ENCODE results near the gene MED25. TPM values are rescaled to one million over a fixed set of nuclear protein-coding genes. Genes with fewer than 3 reads are reported as not detected.

The MED25 gene
- polyA plus RNA-seq, 3 donors, result 13.9 to 52.9 (median 18.5) TPM

DNA sequence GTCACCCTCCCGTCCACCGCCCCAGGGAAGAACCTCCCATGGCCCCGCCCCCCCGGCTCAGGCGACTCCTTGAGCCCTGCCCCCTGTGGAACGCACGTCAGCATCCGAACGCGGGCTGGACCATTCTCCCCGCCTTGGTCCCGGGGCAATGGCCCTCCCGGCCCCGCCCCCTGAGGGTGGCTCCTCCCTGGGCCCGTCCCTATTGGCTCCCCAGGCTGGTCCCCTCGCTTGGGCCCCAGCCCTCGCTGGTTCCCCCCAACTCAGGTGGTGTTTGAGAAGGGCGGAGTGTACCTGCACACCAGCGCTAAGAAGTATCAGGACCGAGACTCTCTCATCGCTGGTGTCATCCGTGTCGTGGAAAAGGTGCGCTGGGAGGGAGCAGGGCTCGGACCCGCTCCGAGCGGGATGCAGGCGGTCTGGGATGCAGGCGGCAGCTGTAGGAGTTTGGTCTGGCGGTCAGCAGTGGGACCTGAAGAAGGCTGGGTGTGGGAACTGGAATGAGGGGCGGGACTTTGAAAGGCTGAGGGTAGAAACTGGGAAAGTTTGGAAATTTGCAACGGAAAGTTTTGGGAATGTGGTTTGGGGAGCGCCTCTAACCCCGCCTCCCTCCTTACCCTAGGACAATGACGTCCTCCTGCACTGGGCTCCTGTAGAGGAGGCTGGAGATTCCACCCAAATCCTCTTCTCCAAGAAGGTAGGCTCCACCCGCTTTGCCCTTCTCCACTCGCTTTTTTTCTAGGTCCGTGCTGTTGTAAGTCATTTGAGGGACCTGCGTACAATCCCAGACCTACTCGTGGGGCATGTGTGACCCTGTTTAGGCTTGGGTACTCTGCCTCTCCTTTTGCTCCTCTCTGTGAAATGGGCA, 60.0 kb downstream of the MED25 start:
- intact Hi-C loops (cut with micrococcal nuclease), result loop anchor here (2.0 to 5.0 kb wide), 5 partner anchors 51 to 237 kb away; partner anchors contain the start of genes ATF5 (in 1 of the 2), FUZ (in 1 of the 2), NUP62 (in 1 of the 2) and PRMT1 (in 1 of the 2)
- Histone ChIP-seq H3K4me2 (replicated peaks; ENCODE audit: extremely low read depth, low read length, poor library complexity, severe bottlenecking) (peak overlapping the region; percentile 98), H3K27ac (ENCODE audit: low read depth in 1 of 2, low read length in 2 of 2) (peak overlapping the region; percentile 90 to 95), H3K9me3 (replicated peaks in 1 of 2; ENCODE audit: control insufficient read depth in 1 of 2, insufficient read depth in 1 of 2, low read length in 2 of 2) (no peaks in the 10 kb centered on the region), H4K20me1 (ENCODE audit: insufficient read depth, low read length) (peaks cover 39% of the 10 kb centered on the region), H2AFZ (ENCODE audit: insufficient read depth, low read depth, low read length, poor library complexity, severe bottlenecking) (peak overlapping the region; percentile 87), H3K4me1 (ENCODE audit: control insufficient read depth in 1 of 2, insufficient read depth in 2 of 2, low read length in 2 of 2) (peaks cover 25 to 28% of the 10 kb centered on the region in 2 donors), H3K9ac (ENCODE audit: insufficient read depth, low read length, poor library complexity, severe bottlenecking) (peak overlapping the region; percentile 89), H3K4me3 (replicated peaks in 1 of 3; ENCODE audit: low read depth in 2 of 3, low read length in 3 of 3) (peak overlapping the region; percentile 60 to 94 (median 88)), H3K27me3 (ENCODE audit: control insufficient read depth in 2 of 2, insufficient read depth in 2 of 2, low read length in 2 of 2) (no peaks in the 10 kb centered on the region), H3K36me3 (replicated peaks in 1 of 2; ENCODE audit: control insufficient read depth in 1 of 2, insufficient read depth in 2 of 2, low read length in 2 of 2) (peaks cover 32 to 38% of the 10 kb centered on the region in 2 donors), H3K79me2 (ENCODE audit: insufficient read depth, low read length) (peaks cover 37% of the 10 kb centered on the region)
- H3K9me3 Mint-ChIP-seq, result peaks cover 0 to 3% (median 0%) of the 10 kb centered on the region in 7 donors
- 5% methylated on average over 31 of the region's 41 CpGs for WGBS (ENCODE audit: insufficient coverage)
- DNase-seq, result peak; percentile 95 to 98 (median 97)
- peaks cover 47 to 56% of the 10 kb centered on the region in 2 donors for H3K36me3 Mint-ChIP-seq
- H3K4me3 Mint-ChIP-seq, result no peak overlapping the region
- H3K27ac Mint-ChIP-seq, result no peak overlapping the region
- TF ChIP-seq CTCF (IDR thresholded peaks at IDR 0.05), result no peak
- peaks cover 25% of the 10 kb centered on the region for H3K4me1 Mint-ChIP-seq
- peaks cover 0 to 2% (median 0%) of the 10 kb centered on the region in 3 donors for H3K27me3 Mint-ChIP-seq (ENCODE audit: low read depth in 3 of 3)

DNA sequence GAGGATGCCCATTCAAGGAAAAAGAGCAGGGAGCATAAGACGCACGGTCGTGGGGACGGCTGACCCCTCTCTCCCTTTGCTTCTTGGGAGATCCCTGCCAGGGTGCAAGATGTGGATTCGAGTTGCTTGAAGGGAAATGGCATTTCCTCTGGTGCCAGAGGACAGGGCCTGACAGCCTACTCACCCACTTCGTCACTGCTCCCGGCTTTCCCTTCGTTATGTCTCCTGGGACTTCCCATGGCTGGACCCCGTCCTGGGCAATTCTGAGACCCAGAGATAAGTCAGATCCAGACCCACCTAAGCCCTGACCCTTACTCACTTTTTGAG, 60.6 kb downstream of the MED25 start:
- TF ChIP-seq CTCF (IDR thresholded peaks at IDR 0.05), result no peak
- no peak overlapping the region for H2AFZ ChIP-seq (ENCODE audit: insufficient read depth, low read depth, low read length, poor library complexity, severe bottlenecking)
- no peak overlapping the region for H3K4me3 Mint-ChIP-seq

More for the DNA sequence above, 60.6 kb downstream of the MED25 start:
- WGBS (ENCODE audit: insufficient coverage), result 90% methylated on average over 5 of the region's 9 CpGs
- peaks cover 0 to 4% (median 0%) of the 10 kb centered on the region in 3 donors for H3K27me3 Mint-ChIP-seq (ENCODE audit: low read depth in 3 of 3)
- Histone ChIP-seq H4K20me1 (ENCODE audit: insufficient read depth, low read length) (peaks cover 41% of the 10 kb centered on the region), H3K9ac (ENCODE audit: insufficient read depth, low read length, poor library complexity, severe bottlenecking) (peak overlapping the region; percentile 89), H3K4me2 (replicated peaks; ENCODE audit: extremely low read depth, low read length, poor library complexity, severe bottlenecking) (peak overlapping the region; percentile 98), H3K4me3 (replicated peaks in 1 of 3; ENCODE audit: low read depth in 2 of 3, low read length in 3 of 3) (peak overlapping the region in 1 of 3 experiments; percentile 94), H3K27me3 (ENCODE audit: control insufficient read depth in 2 of 2, insufficient read depth in 2 of 2, low read length in 2 of 2) (no peaks in the 10 kb centered on the region), H3K9me3 (replicated peaks in 1 of 2; ENCODE audit: control insufficient read depth in 1 of 2, insufficient read depth in 1 of 2, low read length in 2 of 2) (no peaks in the 10 kb centered on the region), H3K79me2 (ENCODE audit: insufficient read depth, low read length) (peaks cover 36% of the 10 kb centered on the region), H3K4me1 (ENCODE audit: control insufficient read depth in 1 of 2, insufficient read depth in 2 of 2, low read length in 2 of 2) (peaks cover 25 to 28% of the 10 kb centered on the region in 2 donors), H3K36me3 (replicated peaks in 1 of 2; ENCODE audit: control insufficient read depth in 1 of 2, insufficient read depth in 2 of 2, low read length in 2 of 2) (peaks cover 38 to 44% of the 10 kb centered on the region in 2 donors), H3K27ac (ENCODE audit: low read depth in 1 of 2, low read length in 2 of 2) (peak overlapping the region in 1 of 2 donors; percentile 95)
- H3K4me1 Mint-ChIP-seq, result peaks cover 25% of the 10 kb centered on the region
- H3K9me3 Mint-ChIP-seq, result peaks cover 0 to 3% (median 0%) of the 10 kb centered on the region in 7 donors
- peak overlapping the region in 3 of 7 donors; percentile 21 to 75 (median 40) for H3K27ac Mint-ChIP-seq
- peaks cover 53 to 56% of the 10 kb centered on the region in 2 donors for H3K36me3 Mint-ChIP-seq
- intact Hi-C loops (cut with micrococcal nuclease), result loop anchor here in 1 of 2 donors (5.0 kb wide), 1 partner anchor 201 kb away; the partner anchor contains the start of gene PRMT1
- DNase-seq, result no peak
